Keratinocyte (primary cell): Measurements from ENCODE around the gene RGS10. TPM values are rescaled to one million over a fixed set of nuclear protein-coding genes. Genes with fewer than 3 reads are reported as not detected.
A peak's percentile ranks its signal among the peaks of the same experiment; 100 is the strongest.

Experiments
- DNase-seq: peaks from one replicate; pipeline ENCODE4 v3.0.0-alpha.2; 2011; ENCODE audit warnings: low read depth, missing footprints, low spot score
- FAIRE-seq: peaks from 2 replicates; lab custom pipeline; 2011; peaks lifted over from hg19 to GRCh38; lab: Jason Lieb, UNC
- H2AFZ ChIP-seq: 2 replicates; pipeline ENCODE4 v1.6.0; 2012; ENCODE audit warnings: low read length, control low read depth, inconsistent platforms; ENCODE audit not compliant: control insufficient read depth
- H3K27ac ChIP-seq: 2 replicates; pipeline ENCODE4 v1.5.1; 2011; ENCODE audit warnings: low read length; ENCODE audit not compliant: control insufficient read depth, insufficient read depth
- H3K27me3 ChIP-seq: 3 replicates; pipeline ENCODE4 v1.6.0; 2011; ENCODE audit warnings: low read length; ENCODE audit not compliant: control insufficient read depth, insufficient read depth; ENCODE audit errors: extremely low read depth
- H3K36me3 ChIP-seq, 2 experiments: 2 replicates in 1 of 2; 3 replicates in 1 of 2; pipeline ENCODE4 v1.5.1; 2011; ENCODE audit warnings: low read length in 2 of 2, mild to moderate bottlenecking in 1 of 2; ENCODE audit not compliant: control insufficient read depth in 2 of 2, insufficient read depth in 2 of 2; ENCODE audit errors: extremely low read depth in 1 of 2
- H3K4me1 ChIP-seq: 3 replicates; pipeline ENCODE4 v1.5.1; 2011; ENCODE audit warnings: low read length; ENCODE audit not compliant: control insufficient read depth, insufficient read depth; ENCODE audit errors: extremely low read depth
- H3K4me2 ChIP-seq: 3 replicates; pipeline ENCODE4 v1.6.0; 2011; ENCODE audit warnings: low read depth, low read length; ENCODE audit not compliant: control insufficient read depth, insufficient read depth; ENCODE audit errors: extremely low read depth
- H3K4me3 ChIP-seq, 3 experiments: fragments of 200-600 bp in 1 of 3; sonication (generic) in 1 of 3; 2 replicates in 2 of 3; 3 replicates in 1 of 3; pipeline ENCODE4 v1.5.1; 2011 to 2016; ENCODE audit warnings: low read length in 3 of 3, mild to moderate bottlenecking in 3 of 3, control low read depth in 2 of 3, inconsistent platforms in 1 of 3, low read depth in 1 of 3, mixed read lengths in 1 of 3, mixed run types in 1 of 3, moderate library complexity in 1 of 3; ENCODE audit not compliant: control insufficient read depth in 2 of 3, insufficient read depth in 2 of 3; ENCODE audit errors: extremely low read depth in 1 of 3
- H3K79me2 ChIP-seq: 2 replicates; pipeline ENCODE4 v1.6.0; 2012; ENCODE audit warnings: low read length; ENCODE audit not compliant: control insufficient read depth, insufficient read depth
- H3K9ac ChIP-seq: 3 replicates; pipeline ENCODE4 v1.6.0; 2011; ENCODE audit warnings: low read length; ENCODE audit not compliant: control insufficient read depth, insufficient read depth; ENCODE audit errors: extremely low read depth
- H3K9me1 ChIP-seq: 3 replicates; pipeline ENCODE4 v1.6.0; 2011; ENCODE audit warnings: low read length; ENCODE audit not compliant: control insufficient read depth, insufficient read depth; ENCODE audit errors: extremely low read depth
- H3K9me3 ChIP-seq: 2 replicates; pipeline ENCODE4 v1.5.1; 2012; ENCODE audit warnings: low read depth, low read length; ENCODE audit not compliant: control insufficient read depth
- H4K20me1 ChIP-seq: 3 replicates; pipeline ENCODE4 v1.6.0; 2011; ENCODE audit warnings: low read length; ENCODE audit not compliant: control insufficient read depth, insufficient read depth; ENCODE audit errors: extremely low read depth
- EZH2 ChIP-seq: IDR thresholded peaks from one replicate; pipeline ENCODE4 v1.6.1; 2012; ENCODE audit warnings: inconsistent platforms, mild to moderate bottlenecking, low read length, moderate library complexity
- dilution Hi-C: fragments of 300-500 bp; cut with MboI; formaldehyde crosslinking; loops from one replicate; pipeline ENCODE4 v1.7.0; 2020; ENCODE audit warnings: low sequenced_read_pairs; ENCODE audit not compliant: extremely low pct_ligation_motif_present
- polyA plus RNA-seq, 5 experiments: library from polyadenylated mRNA; depleted of rRNA in 3 of 5; stranded (reverse) in 3 of 5; stranded (forward) in 1 of 5; unstranded in 1 of 5; fragments of >200 nt; gene quantifications; 1 replicate in 1 of 5; 2 replicates in 3 of 5; 3 replicates in 1 of 5; pipeline versions ENCODE4 v1.2.1 to v1.2.3, GENCODE V29; 2011 to 2012; ENCODE audit warnings: missing spikeins in 2 of 5, low read depth in 1 of 5, low replicate concordance in 1 of 5
- TF ChIP-seq, protein P1 (sequence below), 3 experiments: IDR thresholded peaks in 1 of 3; conservative IDR thresholded peaks in 1 of 3; optimal IDR thresholded peaks in 1 of 3; 2 replicates in 2 of 3; 3 replicates in 1 of 3; pipeline versions ENCODE3 to v1.5.1; 2011; ENCODE audit warnings: low read length in 3 of 3, mild to moderate bottlenecking in 3 of 3, moderate library complexity in 2 of 3, control low read depth in 1 of 3, inconsistent platforms in 1 of 3; ENCODE audit not compliant: insufficient read depth in 2 of 3; ENCODE audit errors: extremely low read depth in 1 of 3

RGS10 gene
- polyA plus RNA-seq, 1 donor (not counting 4 experiments of a cell fraction or from before 2014, with no cell fraction given) = 87.8 TPM

DNA sequence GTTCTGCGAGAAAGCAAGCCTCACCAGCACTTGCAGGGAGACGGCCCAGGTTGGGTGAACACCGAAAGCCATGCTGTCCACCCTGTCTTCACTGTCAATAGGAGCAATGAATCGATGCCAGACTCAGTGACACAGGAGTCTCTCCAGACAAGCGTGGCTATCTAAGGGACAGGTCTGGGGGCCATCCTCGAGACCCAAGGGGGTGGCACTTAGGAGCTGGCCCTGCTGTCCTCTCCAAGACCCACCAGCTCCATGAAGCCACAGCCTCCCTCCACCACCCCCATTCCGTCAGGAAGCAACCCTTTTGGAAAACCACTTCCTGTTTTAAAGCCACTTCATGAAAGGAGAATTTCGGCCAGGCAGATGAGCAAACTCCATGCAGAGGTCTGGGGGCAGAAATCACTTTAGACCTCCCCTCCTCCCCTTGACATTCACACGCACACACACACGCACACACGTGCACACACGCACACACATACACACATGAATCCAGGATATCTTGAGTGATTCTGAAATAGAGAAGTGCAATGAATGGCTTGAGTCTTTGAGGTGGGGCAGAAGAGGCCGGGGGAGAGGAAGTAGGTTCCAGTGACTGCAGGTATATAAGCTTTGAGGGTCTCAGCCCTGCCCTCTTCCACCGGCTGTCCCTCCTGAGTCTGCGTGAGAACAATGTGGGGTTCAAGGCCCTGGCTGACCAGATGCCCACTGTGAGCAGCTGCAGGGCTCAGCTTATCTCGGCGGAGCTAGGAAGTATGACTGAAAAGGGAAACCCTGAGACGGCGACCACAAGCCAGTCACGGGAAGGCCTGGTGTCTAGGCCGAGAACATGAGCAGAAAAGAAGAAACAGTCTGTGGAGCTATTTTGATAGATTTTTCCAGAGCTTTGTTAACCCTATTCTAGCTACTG is 25.0 kb downstream of the RGS10 start:
- no peak overlapping the region for H2AFZ ChIP-seq

GRCh38 chr10:119516381-119517234 is 25.9 kb downstream of the RGS10 start:
- Histone ChIP-seq H3K9me1 (no peaks in the 10 kb centered on the region), H3K4me2 (no peak overlapping the region), H3K9ac (no peak overlapping the region), H3K9me3 (no peaks in the 10 kb centered on the region), H3K79me2 (no peaks in the 10 kb centered on the region), H4K20me1 (no peaks in the 10 kb centered on the region), H3K4me3 (no peak overlapping the region), H3K27ac (peak overlapping the region; percentile 26), H3K27me3 (no peaks in the 10 kb centered on the region), H3K4me1 (peaks cover 19% of the 10 kb centered on the region), H3K36me3 (peaks cover 8 to 18% of the 10 kb centered on the region in 2 experiments), H2AFZ (no peak overlapping the region)
- dilution Hi-C loops = no loop called here
- FAIRE-seq (no peak), DNase-seq (no peak)
- TF ChIP-seq EZH2 = no peak
- TF ChIP-seq, protein P1, sequence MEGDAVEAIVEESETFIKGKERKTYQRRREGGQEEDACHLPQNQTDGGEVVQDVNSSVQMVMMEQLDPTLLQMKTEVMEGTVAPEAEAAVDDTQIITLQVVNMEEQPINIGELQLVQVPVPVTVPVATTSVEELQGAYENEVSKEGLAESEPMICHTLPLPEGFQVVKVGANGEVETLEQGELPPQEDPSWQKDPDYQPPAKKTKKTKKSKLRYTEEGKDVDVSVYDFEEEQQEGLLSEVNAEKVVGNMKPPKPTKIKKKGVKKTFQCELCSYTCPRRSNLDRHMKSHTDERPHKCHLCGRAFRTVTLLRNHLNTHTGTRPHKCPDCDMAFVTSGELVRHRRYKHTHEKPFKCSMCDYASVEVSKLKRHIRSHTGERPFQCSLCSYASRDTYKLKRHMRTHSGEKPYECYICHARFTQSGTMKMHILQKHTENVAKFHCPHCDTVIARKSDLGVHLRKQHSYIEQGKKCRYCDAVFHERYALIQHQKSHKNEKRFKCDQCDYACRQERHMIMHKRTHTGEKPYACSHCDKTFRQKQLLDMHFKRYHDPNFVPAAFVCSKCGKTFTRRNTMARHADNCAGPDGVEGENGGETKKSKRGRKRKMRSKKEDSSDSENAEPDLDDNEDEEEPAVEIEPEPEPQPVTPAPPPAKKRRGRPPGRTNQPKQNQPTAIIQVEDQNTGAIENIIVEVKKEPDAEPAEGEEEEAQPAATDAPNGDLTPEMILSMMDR (optimal IDR thresholded peaks at IDR 0.05 in 1 of 3, IDR thresholded peaks at IDR 0.05 in 1 of 3, conservative IDR thresholded peaks at IDR 0.05 in 1 of 3; ENCODE audit: extremely low read depth in 1 of 3, insufficient read depth in 2 of 3, low read length in 3 of 3) = no peak

More for the DNA sequence above, 25.0 kb downstream of the RGS10 start:
- Histone ChIP-seq H3K9ac (no peak overlapping the region), H3K36me3 (peaks cover 8 to 21% of the 10 kb centered on the region in 2 experiments), H3K4me2 (peak overlapping the region; percentile 25), H4K20me1 (no peaks in the 10 kb centered on the region), H3K9me3 (no peaks in the 10 kb centered on the region), H3K27ac (peak overlapping the region; percentile 26), H3K4me3 (no peak overlapping the region), H3K27me3 (no peaks in the 10 kb centered on the region), H3K9me1 (no peaks in the 10 kb centered on the region), H3K4me1 (peaks cover 25% of the 10 kb centered on the region), H3K79me2 (no peaks in the 10 kb centered on the region)
- DNase-seq = no peak
- FAIRE-seq = no peak
- TF ChIP-seq, protein P1 (optimal IDR thresholded peaks at IDR 0.05 in 1 of 3, IDR thresholded peaks at IDR 0.05 in 1 of 3, conservative IDR thresholded peaks at IDR 0.05 in 1 of 3; ENCODE audit: extremely low read depth in 1 of 3, insufficient read depth in 2 of 3, low read length in 3 of 3) = no peak
- no peak for TF ChIP-seq EZH2
- dilution Hi-C loops = no loop called here
